Measurements from ENCODE around the gene OR4C13.
"Not testable (repeated sequence)": the region's sequence is repeated elsewhere in the genome, so short reads cannot be mapped to it uniquely, and the experiment has no call there.

OR4C13 gene

GRCh38 chr11:49952091-49952490 is at the start of gene OR4C13:
OR4C13 (plus strand) TSS chr11:49952391; CDS start chr11:49952423, 32 bp downstream.
- DNase-seq = no peak

GRCh38 chr11:49911516-49911915 is 40.7 kb upstream of the OR4C13 start:
- not testable (repeated sequence) for DNase-seq

- DNase-seq = not testable (repeated sequence)
These were observed 3.5 kb upstream of the OR4C13 start for GRCh38 chr11:49948701-49949100.

GRCh38 chr11:49973439-49973838 is 21.2 kb downstream of the OR4C13 start:
- not testable (repeated sequence) for DNase-seq

DNA sequence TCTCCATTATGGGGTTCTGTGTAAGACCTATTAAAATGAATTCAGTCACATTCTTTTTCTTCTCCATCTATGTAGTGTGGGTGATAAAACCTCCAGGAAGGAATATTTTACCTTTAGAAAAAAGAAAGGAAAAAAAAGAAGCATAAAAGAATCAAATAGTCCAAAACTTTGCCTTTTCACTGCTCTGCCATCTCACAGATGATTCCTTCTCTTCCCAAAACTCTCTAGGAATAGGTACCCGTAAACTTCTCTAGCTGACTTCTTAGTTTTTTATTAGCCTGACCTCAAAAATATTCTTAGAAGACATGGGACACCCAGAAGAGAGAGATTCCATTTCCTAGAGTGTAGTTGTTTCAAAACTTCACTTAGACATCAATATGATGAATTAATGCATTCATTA is 30.2 kb downstream of the OR4C13 start, which contains the start of gene OR4C12:
TSS of gene OR4C12 (minus strand) at position 101 of the 400 bp plus-strand sequence. CDS start at position 67, 34 bp downstream.
- DNase-seq = not testable (repeated sequence)

DNA sequence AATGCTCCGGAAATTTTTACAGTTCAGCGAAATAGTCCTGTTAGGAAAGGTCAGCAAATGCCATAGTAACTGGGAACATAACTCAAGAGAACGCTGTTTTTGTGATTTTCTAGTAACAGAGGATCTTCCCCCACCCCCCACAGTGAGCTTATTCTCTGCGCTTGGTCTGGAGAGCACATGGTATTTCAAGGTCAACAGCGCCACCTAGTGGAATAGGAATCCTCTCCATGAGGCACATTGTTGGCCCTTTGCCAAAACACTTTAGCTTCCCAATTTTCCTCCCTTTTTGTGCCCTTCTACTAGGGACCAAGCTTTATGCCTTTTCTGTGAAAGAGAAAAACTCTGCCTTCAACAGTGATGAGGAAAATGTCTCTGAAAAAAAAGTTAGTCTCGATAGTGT is 43.4 kb downstream of the OR4C13 start:
- no peak for DNase-seq
